Neural cell (in vitro differentiated cells): Measurements from ENCODE around the gene SPATA9. TPM values are rescaled to one million over a fixed set of nuclear protein-coding genes. Genes with fewer than 3 reads are reported as not detected.

ENCODE experiments used
- H2AFZ ChIP-seq: fragments of 200-600, 300-800 bp; sonication (generic), shearing (Covaris generic); 2 replicates; pipeline ENCODE4 v1.6.0; 2014; ENCODE audit warnings: low read depth, mild to moderate bottlenecking, antibody characterized with exemption, low read length, moderate library complexity
- H3F3A ChIP-seq: fragments of 200-600 bp; shearing (Covaris generic); 2 replicates; pipeline ENCODE4 v1.6.1; 2016; ENCODE audit warnings: mild to moderate bottlenecking, moderate library complexity, mixed read lengths, antibody characterized with exemption, low read length; ENCODE audit not compliant: insufficient read depth, poor library complexity, severe bottlenecking
- H3K27ac ChIP-seq: fragments of 200-600, 300-800 bp; sonication (generic), shearing (Covaris generic); 2 replicates; pipeline ENCODE4 v1.5.1; 2014; ENCODE audit warnings: mild to moderate bottlenecking, low read length, moderate library complexity
- H3K27me3 ChIP-seq: fragments of 300-800, 200-600 bp; sonication (generic), shearing (Covaris generic); 2 replicates; pipeline ENCODE4 v1.6.0; 2014; ENCODE audit warnings: mild to moderate bottlenecking, low read depth, low read length, moderate library complexity; ENCODE audit not compliant: insufficient read depth
- H3K36me3 ChIP-seq: fragments of 300-800, 200-600 bp; sonication (generic), shearing (Covaris generic); 2 replicates; pipeline ENCODE4 v1.5.1; 2014; ENCODE audit warnings: mild to moderate bottlenecking, antibody characterized with exemption, low read length, moderate library complexity; ENCODE audit not compliant: insufficient read depth
- H3K4me2 ChIP-seq: fragments of 300-800, 200-600 bp; sonication (generic), shearing (Covaris generic); 2 replicates; pipeline ENCODE4 v1.6.0; 2014; ENCODE audit warnings: mild to moderate bottlenecking, low read length
- H3K4me3 ChIP-seq: fragments of 300-800, 200-600 bp; sonication (generic), shearing (Covaris generic); 2 replicates; pipeline ENCODE4 v1.5.1; 2014; ENCODE audit warnings: mild to moderate bottlenecking, low read length, moderate library complexity
- H3K79me2 ChIP-seq: fragments of 200-600 bp; shearing (Covaris generic); replicated peaks from 2 replicates; pipeline ENCODE4 v1.6.0; 2014; ENCODE audit warnings: mild to moderate bottlenecking, low read length, moderate library complexity; ENCODE audit not compliant: insufficient read depth
- H3K9ac ChIP-seq: fragments of 300-800, 200-600 bp; sonication (generic), shearing (Covaris generic); 2 replicates; pipeline ENCODE4 v1.6.1; 2016; ENCODE audit warnings: mild to moderate bottlenecking, low read length, mixed read lengths
- H3K9me2 ChIP-seq: fragments of 200-600 bp; shearing (Covaris generic); 2 replicates; pipeline ENCODE4 v1.6.1; 2016; ENCODE audit warnings: mild to moderate bottlenecking, low read length, mixed read lengths; ENCODE audit not compliant: insufficient read depth
- H3K9me3 ChIP-seq: fragments of 200-600, 300-800 bp; sonication (generic), shearing (Covaris generic); 2 replicates; pipeline ENCODE4 v1.6.1; 2016; ENCODE audit warnings: mild to moderate bottlenecking, mixed run types, low read length, moderate library complexity, mixed read lengths
- H4K20me1 ChIP-seq: fragments of 200-600 bp; shearing (Covaris generic); 2 replicates; pipeline ENCODE4 v1.6.1; 2016; ENCODE audit warnings: mild to moderate bottlenecking, mixed run types; ENCODE audit not compliant: insufficient read depth
- EP300 ChIP-seq: fragments of 450-650 bp; conservative IDR thresholded peaks from 2 replicates; pipeline ENCODE4 v1.6.1; 2014; ENCODE audit warnings: antibody characterized with exemption, mild to moderate bottlenecking, moderate library complexity; ENCODE audit not compliant: poor library complexity, severe bottlenecking
- EZH2 ChIP-seq: fragments of 200-600, 300-800 bp; shearing (Covaris generic), sonication (generic); IDR thresholded peaks from 2 replicates; pipeline ENCODE4 v1.6.1; 2014; ENCODE audit warnings: antibody characterized with exemption, low read length, borderline replicate concordance, mild to moderate bottlenecking; ENCODE audit not compliant: insufficient read depth, poor library complexity, severe bottlenecking
- MXI1 ChIP-seq: fragments of 450-650 bp; conservative IDR thresholded peaks from 2 replicates; pipeline ENCODE4 v1.6.1; 2014; ENCODE audit warnings: antibody characterized with exemption, mild to moderate bottlenecking; ENCODE audit not compliant: poor library complexity, severe bottlenecking
- POLR2AphosphoS5 ChIP-seq: IDR thresholded peaks from 2 replicates; pipeline ENCODE4 v1.6.1; 2012
- RAD21 ChIP-seq: fragments of 450-650 bp; conservative IDR thresholded peaks from 2 replicates; pipeline ENCODE4 v1.6.1; 2014; ENCODE audit warnings: antibody characterized with exemption, mild to moderate bottlenecking, moderate library complexity
- SMC3 ChIP-seq: fragments of 450-650 bp; conservative IDR thresholded peaks from 2 replicates; pipeline ENCODE4 v1.6.1; 2014; ENCODE audit warnings: antibody characterized with exemption, mild to moderate bottlenecking, moderate library complexity; ENCODE audit not compliant: poor library complexity
- TAF1 ChIP-seq: IDR thresholded peaks from 2 replicates; pipeline ENCODE4 v1.6.1; 2012; ENCODE audit warnings: low read depth
- polyA plus RNA-seq: library from polyadenylated mRNA; depleted of rRNA; stranded (reverse); fragments of >200 nt; gene quantifications from 2 replicates; pipeline ENCODE4 v1.2.3, GENCODE V29; 2014
- TF ChIP-seq, protein P1 (sequence below): IDR thresholded peaks from 2 replicates; pipeline ENCODE4 v1.6.1; 2012; ENCODE audit warnings: borderline replicate concordance
- TF ChIP-seq, protein P2 (sequence below): fragments of 450-650 bp; IDR thresholded peaks from 2 replicates; pipeline ENCODE4 v1.5.1; 2014; ENCODE audit warnings: antibody characterized with exemption, mild to moderate bottlenecking, moderate library complexity; ENCODE audit not compliant: poor library complexity, severe bottlenecking

The SPATA9 gene
- polyA plus RNA-seq, 1 donor from 2014 or later, result 5.8 TPM

- Histone ChIP-seq H3K27me3 (no peaks in the 10 kb centered on the region), H3K79me2 (no peaks in the 10 kb centered on the region), H3K4me3 (no peak overlapping the region), H3K9ac (no peak overlapping the region), H3K27ac (no peak overlapping the region), H3K9me2 (no peaks in the 10 kb centered on the region), H3K9me3 (no peaks in the 10 kb centered on the region), H3K36me3 (no peaks in the 10 kb centered on the region), H2AFZ (no peak overlapping the region), H4K20me1 (no peaks in the 10 kb centered on the region), H3K4me2 (no peak overlapping the region), H3F3A (no peaks in the 10 kb centered on the region)
- TF ChIP-seq TAF1, result no peak
These were observed 7.5 kb upstream of the SPATA9 start for GRCh38 chr5:95690333-95690732.

GRCh38 chr5:95689680-95690079 lies 6.9 kb upstream of the SPATA9 start:
- Histone ChIP-seq H3K27ac (no peak overlapping the region), H3K9me2 (no peaks in the 10 kb centered on the region), H3K9ac (no peak overlapping the region), H3K36me3 (no peaks in the 10 kb centered on the region), H3F3A (no peaks in the 10 kb centered on the region), H3K79me2 (no peaks in the 10 kb centered on the region), H2AFZ (no peak overlapping the region), H3K4me2 (no peak overlapping the region), H3K9me3 (no peaks in the 10 kb centered on the region), H4K20me1 (no peaks in the 10 kb centered on the region), H3K4me3 (no peak overlapping the region), H3K27me3 (no peaks in the 10 kb centered on the region)
- no peak for TF ChIP-seq RAD21
- no peak for TF ChIP-seq MXI1
- TF ChIP-seq, protein P1, sequence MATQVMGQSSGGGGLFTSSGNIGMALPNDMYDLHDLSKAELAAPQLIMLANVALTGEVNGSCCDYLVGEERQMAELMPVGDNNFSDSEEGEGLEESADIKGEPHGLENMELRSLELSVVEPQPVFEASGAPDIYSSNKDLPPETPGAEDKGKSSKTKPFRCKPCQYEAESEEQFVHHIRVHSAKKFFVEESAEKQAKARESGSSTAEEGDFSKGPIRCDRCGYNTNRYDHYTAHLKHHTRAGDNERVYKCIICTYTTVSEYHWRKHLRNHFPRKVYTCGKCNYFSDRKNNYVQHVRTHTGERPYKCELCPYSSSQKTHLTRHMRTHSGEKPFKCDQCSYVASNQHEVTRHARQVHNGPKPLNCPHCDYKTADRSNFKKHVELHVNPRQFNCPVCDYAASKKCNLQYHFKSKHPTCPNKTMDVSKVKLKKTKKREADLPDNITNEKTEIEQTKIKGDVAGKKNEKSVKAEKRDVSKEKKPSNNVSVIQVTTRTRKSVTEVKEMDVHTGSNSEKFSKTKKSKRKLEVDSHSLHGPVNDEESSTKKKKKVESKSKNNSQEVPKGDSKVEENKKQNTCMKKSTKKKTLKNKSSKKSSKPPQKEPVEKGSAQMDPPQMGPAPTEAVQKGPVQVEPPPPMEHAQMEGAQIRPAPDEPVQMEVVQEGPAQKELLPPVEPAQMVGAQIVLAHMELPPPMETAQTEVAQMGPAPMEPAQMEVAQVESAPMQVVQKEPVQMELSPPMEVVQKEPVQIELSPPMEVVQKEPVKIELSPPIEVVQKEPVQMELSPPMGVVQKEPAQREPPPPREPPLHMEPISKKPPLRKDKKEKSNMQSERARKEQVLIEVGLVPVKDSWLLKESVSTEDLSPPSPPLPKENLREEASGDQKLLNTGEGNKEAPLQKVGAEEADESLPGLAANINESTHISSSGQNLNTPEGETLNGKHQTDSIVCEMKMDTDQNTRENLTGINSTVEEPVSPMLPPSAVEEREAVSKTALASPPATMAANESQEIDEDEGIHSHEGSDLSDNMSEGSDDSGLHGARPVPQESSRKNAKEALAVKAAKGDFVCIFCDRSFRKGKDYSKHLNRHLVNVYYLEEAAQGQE, result no peak
- TF ChIP-seq TAF1, result no peak
- TF ChIP-seq, protein P2, sequence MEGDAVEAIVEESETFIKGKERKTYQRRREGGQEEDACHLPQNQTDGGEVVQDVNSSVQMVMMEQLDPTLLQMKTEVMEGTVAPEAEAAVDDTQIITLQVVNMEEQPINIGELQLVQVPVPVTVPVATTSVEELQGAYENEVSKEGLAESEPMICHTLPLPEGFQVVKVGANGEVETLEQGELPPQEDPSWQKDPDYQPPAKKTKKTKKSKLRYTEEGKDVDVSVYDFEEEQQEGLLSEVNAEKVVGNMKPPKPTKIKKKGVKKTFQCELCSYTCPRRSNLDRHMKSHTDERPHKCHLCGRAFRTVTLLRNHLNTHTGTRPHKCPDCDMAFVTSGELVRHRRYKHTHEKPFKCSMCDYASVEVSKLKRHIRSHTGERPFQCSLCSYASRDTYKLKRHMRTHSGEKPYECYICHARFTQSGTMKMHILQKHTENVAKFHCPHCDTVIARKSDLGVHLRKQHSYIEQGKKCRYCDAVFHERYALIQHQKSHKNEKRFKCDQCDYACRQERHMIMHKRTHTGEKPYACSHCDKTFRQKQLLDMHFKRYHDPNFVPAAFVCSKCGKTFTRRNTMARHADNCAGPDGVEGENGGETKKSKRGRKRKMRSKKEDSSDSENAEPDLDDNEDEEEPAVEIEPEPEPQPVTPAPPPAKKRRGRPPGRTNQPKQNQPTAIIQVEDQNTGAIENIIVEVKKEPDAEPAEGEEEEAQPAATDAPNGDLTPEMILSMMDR, result no peak
- no peak for TF ChIP-seq EZH2
- TF ChIP-seq POLR2AphosphoS5, result no peak
- TF ChIP-seq EP300, result no peak
- no peak for TF ChIP-seq SMC3

DNA sequence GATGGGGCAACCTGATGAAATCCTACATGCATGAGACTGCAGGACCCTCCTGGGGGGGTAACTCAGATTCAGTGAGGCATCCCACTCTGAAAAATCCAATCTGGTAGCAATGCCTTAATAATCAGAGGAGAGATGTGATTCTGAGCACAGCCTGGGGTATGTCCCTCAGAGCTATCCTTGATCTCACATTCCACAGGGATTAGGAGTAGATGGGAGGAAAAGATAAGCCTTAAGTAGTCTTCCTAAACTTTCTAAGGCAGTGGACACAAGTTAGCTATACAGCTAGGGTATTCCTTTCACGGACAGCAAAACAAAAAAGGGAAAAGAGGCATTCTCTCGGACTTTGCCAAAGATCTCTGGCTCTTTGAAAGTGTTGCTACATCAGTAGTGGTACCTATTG lies 3.9 kb upstream of the SPATA9 start:
- Histone ChIP-seq H3K9me2 (no peaks in the 10 kb centered on the region), H3K27me3 (no peaks in the 10 kb centered on the region), H3K9ac (no peak overlapping the region), H3F3A (no peaks in the 10 kb centered on the region), H3K4me3 (no peak overlapping the region), H3K36me3 (no peaks in the 10 kb centered on the region), H3K9me3 (no peaks in the 10 kb centered on the region), H2AFZ (no peak overlapping the region), H3K4me2 (no peak overlapping the region), H3K27ac (no peak overlapping the region), H4K20me1 (no peaks in the 10 kb centered on the region), H3K79me2 (no peaks in the 10 kb centered on the region)
- TF ChIP-seq SMC3, result no peak
- TF ChIP-seq MXI1, result no peak
- TF ChIP-seq EZH2, result no peak
- TF ChIP-seq POLR2AphosphoS5, result no peak
- no peak for TF ChIP-seq TAF1
- TF ChIP-seq, protein P2, result no peak
- TF ChIP-seq, protein P1, result no peak
- no peak for TF ChIP-seq RAD21
- no peak for TF ChIP-seq EP300
